ENCODE measurements around the gene PNCK.

PNCK gene

GRCh38 chrX:153662266-153662665 is 11.3 kb downstream of the PNCK start:
- no peak overlapping the region for H3K27ac Mint-ChIP-seq
- no peaks in the 10 kb centered on the region for H3K9me3 Mint-ChIP-seq

GRCh38 chrX:153659268-153659667 is 14.3 kb downstream of the PNCK start:
- ATAC-seq, result no peak
- H3K4me1 Mint-ChIP-seq, result peaks cover 8% of the 10 kb centered on the region

More at GRCh38 chrX:153662266-153662665, 11.3 kb downstream of the PNCK start:
- Mint-ChIP-seq H3K4me1 (peaks cover 10% of the 10 kb centered on the region), H3K27me3 (peaks cover 42% of the 10 kb centered on the region), H3K4me3 (peak overlapping the region; percentile 27 to 74)
- no peak for ATAC-seq
- DNase-seq, result peak in 1 of 2 donors; percentile 33

GRCh38 chrX:153657161-153657560 is 16.5 kb downstream of the PNCK start:
- ATAC-seq, result no peak

More at GRCh38 chrX:153659268-153659667, 14.3 kb downstream of the PNCK start:
- no peaks in the 10 kb centered on the region for H3K9me3 Mint-ChIP-seq
- H3K27me3 Mint-ChIP-seq, result peaks cover 23% of the 10 kb centered on the region
- H3K27ac Mint-ChIP-seq, result no peak overlapping the region
- no peak for DNase-seq
- H3K4me3 Mint-ChIP-seq, result no peak overlapping the region

GRCh38 chrX:153653556-153653955 is 20.1 kb downstream of the PNCK start:
- H3K4me1 Mint-ChIP-seq, result no peaks in the 10 kb centered on the region

More at GRCh38 chrX:153657161-153657560, 16.5 kb downstream of the PNCK start:
- Mint-ChIP-seq H3K4me3 (no peak overlapping the region), H3K27me3 (peaks cover 14% of the 10 kb centered on the region), H3K27ac (no peak overlapping the region), H3K4me1 (peaks cover 4% of the 10 kb centered on the region), H3K9me3 (no peaks in the 10 kb centered on the region)
- no peak for DNase-seq

GRCh38 chrX:153651540-153652079 is 22.0 kb downstream of the PNCK start:
- no peak for ATAC-seq
- Mint-ChIP-seq H3K9me3 (no peaks in the 10 kb centered on the region), H3K27me3 (peaks cover 20% of the 10 kb centered on the region), H3K4me3 (no peak overlapping the region), H3K27ac (no peak overlapping the region), H3K4me1 (no peaks in the 10 kb centered on the region)
- DNase-seq, result no peak

More at GRCh38 chrX:153653556-153653955, 20.1 kb downstream of the PNCK start:
- no peak for ATAC-seq
- H3K4me3 Mint-ChIP-seq, result no peak overlapping the region
- peaks cover 7% of the 10 kb centered on the region for H3K27me3 Mint-ChIP-seq
- no peaks in the 10 kb centered on the region for H3K9me3 Mint-ChIP-seq
- DNase-seq, result no peak
- no peak overlapping the region for H3K27ac Mint-ChIP-seq

GRCh38 chrX:153650959-153651358 is 22.7 kb downstream of the PNCK start:
- Mint-ChIP-seq H3K27me3 (peaks cover 26% of the 10 kb centered on the region), H3K4me1 (no peaks in the 10 kb centered on the region), H3K9me3 (no peaks in the 10 kb centered on the region), H3K4me3 (no peak overlapping the region), H3K27ac (no peak overlapping the region)
- DNase-seq, result no peak
- ATAC-seq, result no peak

GRCh38 chrX:153649915-153650782 is 23.5 kb downstream of the PNCK start:
- Mint-ChIP-seq H3K9me3 (no peaks in the 10 kb centered on the region), H3K4me1 (no peaks in the 10 kb centered on the region), H3K27ac (no peak overlapping the region), H3K4me3 (no peak overlapping the region), H3K27me3 (peaks cover 35% of the 10 kb centered on the region)
- ATAC-seq, result peak; percentile 19
- DNase-seq, result no peak

- Mint-ChIP-seq H3K4me1 (peaks cover 5% of the 10 kb centered on the region), H3K27ac (no peak overlapping the region), H3K27me3 (peaks cover 43% of the 10 kb centered on the region), H3K9me3 (no peaks in the 10 kb centered on the region), H3K4me3 (no peak overlapping the region)
- DNase-seq (peak in 1 of 2 donors; percentile 44), ATAC-seq (peak; percentile 78)
Measured at GRCh38 chrX:153649178-153649914, 24.3 kb downstream of the PNCK start.

GRCh38 chrX:153648358-153649177 is 25.0 kb downstream of the PNCK start:
- Mint-ChIP-seq H3K4me1 (peaks cover 8% of the 10 kb centered on the region), H3K27ac (no peak overlapping the region), H3K27me3 (peaks cover 47% of the 10 kb centered on the region), H3K9me3 (no peaks in the 10 kb centered on the region), H3K4me3 (no peak overlapping the region)
- DNase-seq (no peak), ATAC-seq (no peak)

- no peak for DNase-seq
- H3K4me1 Mint-ChIP-seq, result peaks cover 16% of the 10 kb centered on the region
- H3K9me3 Mint-ChIP-seq, result no peaks in the 10 kb centered on the region
- peak overlapping the region; percentile 45 to 61 for H3K4me3 Mint-ChIP-seq
- ATAC-seq, result no peak
- H3K27ac Mint-ChIP-seq, result no peak overlapping the region
- H3K27me3 Mint-ChIP-seq, result peaks cover 55% of the 10 kb centered on the region
Measured at GRCh38 chrX:153647461-153648357, 25.9 kb downstream of the PNCK start.

GRCh38 chrX:153646620-153647373 is 26.8 kb downstream of the PNCK start, which contains the start of gene DUSP9:
Gene DUSP9 (plus strand): TSS chrX:153647203. CDS start chrX:153647954, 751 bp downstream.
- Mint-ChIP-seq H3K27ac (no peak within 1 kb of the TSS), H3K27me3 (peaks cover 62% of the 10 kb centered on the region), H3K9me3 (no peaks in the 10 kb centered on the region), H3K4me1 (peaks cover 19% of the 10 kb centered on the region), H3K4me3 (peak within 1 kb of the TSS; percentile 45 to 61)
- no peak for DNase-seq
- ATAC-seq, result no peak

- DNase-seq (no peak), ATAC-seq (no peak)
- H3K9me3 Mint-ChIP-seq, result no peaks in the 10 kb centered on the region
- no peak overlapping the region for H3K27ac Mint-ChIP-seq
- peaks cover 70% of the 10 kb centered on the region for H3K27me3 Mint-ChIP-seq
- H3K4me1 Mint-ChIP-seq, result peaks cover 26% of the 10 kb centered on the region
- H3K4me3 Mint-ChIP-seq, result no peak overlapping the region
Measured at GRCh38 chrX:153645921-153646488, 27.6 kb downstream of the PNCK start.

- no peak for ATAC-seq
- Mint-ChIP-seq H3K4me3 (no peak overlapping the region), H3K4me1 (peaks cover 26% of the 10 kb centered on the region), H3K9me3 (no peaks in the 10 kb centered on the region), H3K27ac (no peak overlapping the region), H3K27me3 (peaks cover 76% of the 10 kb centered on the region)
- no peak for DNase-seq
Measured at GRCh38 chrX:153645151-153645550, 28.5 kb downstream of the PNCK start.

Data from stimulated activated naive CD8-positive, alpha-beta T cell treated with anti-CD3 and anti-CD28 coated beads, Interleukin-15, amount 100 ng/mL, for 72 hours (primary cell).